GM12878 (cell line): ENCODE data around the gene CNPY2. TPM values are rescaled to one million over a fixed set of nuclear protein-coding genes. Genes with fewer than 3 reads are reported as not detected.

ENCODE experiments used
- BACH1 ChIP-seq: fragments of 450-650 bp; IDR thresholded peaks from 2 replicates; pipeline ENCODE4 v1.6.1; 2017; ENCODE audit warnings: mild to moderate bottlenecking, borderline replicate concordance
- BCL11A ChIP-seq: IDR thresholded peaks from 2 replicates; pipeline ENCODE4 v1.6.1; 2011; ENCODE audit warnings: low read depth, low read length
- BMI1 ChIP-seq: fragments of 450-650 bp; IDR thresholded peaks from 2 replicates; pipeline ENCODE4 v1.6.1; 2016; ENCODE audit warnings: mild to moderate bottlenecking, moderate library complexity, borderline replicate concordance
- EZH2 ChIP-seq: IDR thresholded peaks from 2 replicates; pipeline ENCODE4 v1.6.1; 2012; ENCODE audit warnings: low read depth, mild to moderate bottlenecking, control low read depth, inconsistent platforms, low read length, borderline replicate concordance; ENCODE audit not compliant: control insufficient read depth
- HDAC2 ChIP-seq: fragments of 200-600 bp; sonication (generic); IDR thresholded peaks from 2 replicates; pipeline ENCODE4 v1.6.1; 2017
- IRF5 ChIP-seq: fragments of 450-650 bp; IDR thresholded peaks from 2 replicates; pipeline ENCODE4 v1.6.1; 2017; ENCODE audit warnings: borderline replicate concordance
- JUND ChIP-seq: IDR thresholded peaks from 2 replicates; pipeline ENCODE4 v1.6.1; 2012; ENCODE audit warnings: low read depth, mild to moderate bottlenecking, low read length, improper control_type of control experiment, moderate library complexity
- KDM1A ChIP-seq: fragments of 200-600 bp; sonication (generic); IDR thresholded peaks from 2 replicates; pipeline ENCODE4 v1.6.1; 2016; ENCODE audit warnings: borderline replicate concordance
- MEF2B ChIP-seq: fragments of 450-650 bp; IDR thresholded peaks from 2 replicates; pipeline ENCODE4 v1.6.1; 2018; ENCODE audit warnings: mild to moderate bottlenecking, moderate library complexity; ENCODE audit not compliant: partially characterized antibody, poor library complexity, severe bottlenecking
- MTA2 ChIP-seq: fragments of 450-650 bp; IDR thresholded peaks from 2 replicates; pipeline ENCODE4 v1.6.1; 2016; ENCODE audit warnings: low read depth, mild to moderate bottlenecking, moderate library complexity
- POLR2AphosphoS5 ChIP-seq: IDR thresholded peaks from 2 replicates; pipeline ENCODE4 v1.6.1; 2011; ENCODE audit warnings: mild to moderate bottlenecking, low read length, inconsistent platforms
- SMARCA5 ChIP-seq: fragments of 450-650 bp; IDR thresholded peaks from 2 replicates; pipeline ENCODE4 v1.6.1; 2017; ENCODE audit warnings: mild to moderate bottlenecking
- SP1 ChIP-seq: IDR thresholded peaks from one replicate; pipeline ENCODE4 v1.6.1; 2011; ENCODE audit warnings: low read depth, low read length
- TCF7 ChIP-seq: IDR thresholded peaks from 2 replicates; pipeline ENCODE4 v1.6.1; 2014; ENCODE audit warnings: antibody characterized with exemption, borderline replicate concordance
- YBX1 ChIP-seq: fragments of 450-650 bp; IDR thresholded peaks from 2 replicates; pipeline ENCODE4 v1.6.1; 2016; ENCODE audit warnings: antibody characterized with exemption
- YY1 ChIP-seq: IDR thresholded peaks from 2 replicates; pipeline ENCODE4 v1.6.1; 2011; ENCODE audit warnings: low read depth, mild to moderate bottlenecking, low read length
- ZBTB11 ChIP-seq: fragments of 450-650 bp; formaldehyde crosslinking; IDR thresholded peaks from 2 replicates; pipeline ENCODE4 v1.5.0; 2022; ENCODE audit warnings: mild to moderate bottlenecking, missing genetic modification characterization
- ZNF384 ChIP-seq: IDR thresholded peaks from 2 replicates; pipeline ENCODE4 v1.6.1; 2012; ENCODE audit warnings: low read depth, mild to moderate bottlenecking, low read length, improper control_type of control experiment, borderline replicate concordance
- polyA plus RNA-seq, 11 experiments: library from polyadenylated mRNA; depleted of rRNA in 4 of 11; unstranded in 6 of 11; stranded (reverse) in 5 of 11; fragments of >200 nt; fragmentation: Nextera tagmentation in 4 of 11; fragmentation: Illumina TruSeq in 1 of 11; extraction: Ambion mirVana in 4 of 11; extraction: Trizol in 1 of 11; gene quantifications; 1 replicate in 1 of 11; 2 replicates in 10 of 11; pipeline versions ENCODE4 v1.2.1 to v1.2.3, GENCODE V29; 2011 to 2016; ENCODE audit warnings: inconsistent platforms in 2 of 11, missing spikeins in 2 of 11, low read depth in 1 of 11
- total RNA-seq, 4 experiments: library from RNA; depleted of rRNA in 3 of 4; stranded (reverse); fragments of >200 nt in 3 of 4; fragmentation: Illumina TruSeq in 1 of 4; extraction: Trizol in 1 of 4; gene quantifications; 2 replicates each; pipeline versions ENCODE4 v1.2.1 to v1.2.3, GENCODE V29; 2013 to 2021
- TF ChIP-seq, protein P1 (sequence below): fragments of 450-650 bp; IDR thresholded peaks from 2 replicates; pipeline ENCODE4 v1.6.1; 2018; ENCODE audit warnings: borderline replicate concordance, mild to moderate bottlenecking; ENCODE audit not compliant: partially characterized antibody
- TF ChIP-seq, protein P2 (sequence below): fragments of 150-350 bp; IDR thresholded peaks from 2 replicates; pipeline ENCODE4 v1.6.1; 2014; ENCODE audit warnings: mild to moderate bottlenecking, low read depth, low read length
- TF ChIP-seq, protein P3 (sequence below): fragments of 450-650 bp; IDR thresholded peaks from 2 replicates; pipeline ENCODE4 v1.6.1; 2016; ENCODE audit warnings: mild to moderate bottlenecking

Gene CNPY2
- total and polyA plus RNA-seq, 10 of the 15 experiments (the other 5 are each of a cell fraction or from before 2014, with no cell fraction given), result 25.0 to 276 (median 87.8) TPM

DNA sequence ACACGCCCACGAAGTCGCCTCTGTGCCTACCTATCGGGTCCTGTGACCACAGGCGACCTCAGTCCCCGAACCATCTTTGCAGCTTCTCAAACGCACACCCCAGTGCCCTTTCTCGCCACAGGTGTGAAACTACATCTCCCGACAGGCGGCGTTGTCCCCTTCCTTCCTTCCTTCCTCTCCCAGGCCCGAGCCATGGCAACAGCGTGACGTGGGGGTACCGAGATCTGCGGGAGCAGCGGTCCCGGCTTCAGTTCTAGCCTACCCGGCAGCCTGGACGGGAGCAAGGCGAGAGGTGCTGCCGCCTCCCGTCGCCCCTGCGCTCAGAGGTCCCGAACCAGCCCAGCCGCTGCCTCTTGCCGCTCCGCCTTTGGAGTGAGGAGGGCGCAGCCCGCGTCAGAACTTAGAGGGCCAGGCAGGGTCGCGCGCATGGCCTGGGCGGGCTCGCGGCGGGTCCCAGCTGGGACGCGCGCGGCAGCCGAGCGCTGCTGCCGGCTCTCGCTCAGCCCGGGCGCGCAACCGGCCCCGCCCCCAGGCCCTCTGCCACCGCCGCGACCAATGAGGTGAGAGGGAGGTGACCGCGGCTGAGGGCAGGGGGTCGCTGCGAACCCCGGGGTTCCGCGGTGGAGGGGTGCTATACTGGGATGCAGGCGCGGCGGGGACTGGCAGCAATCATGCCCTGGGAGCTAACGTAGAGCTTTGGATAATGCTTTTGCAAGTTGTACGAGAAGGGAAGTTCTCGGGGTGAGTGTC, 48.9 kb downstream of the CNPY2 start, which contains the start of gene COQ10A (continued):
- TF ChIP-seq, protein P1, sequence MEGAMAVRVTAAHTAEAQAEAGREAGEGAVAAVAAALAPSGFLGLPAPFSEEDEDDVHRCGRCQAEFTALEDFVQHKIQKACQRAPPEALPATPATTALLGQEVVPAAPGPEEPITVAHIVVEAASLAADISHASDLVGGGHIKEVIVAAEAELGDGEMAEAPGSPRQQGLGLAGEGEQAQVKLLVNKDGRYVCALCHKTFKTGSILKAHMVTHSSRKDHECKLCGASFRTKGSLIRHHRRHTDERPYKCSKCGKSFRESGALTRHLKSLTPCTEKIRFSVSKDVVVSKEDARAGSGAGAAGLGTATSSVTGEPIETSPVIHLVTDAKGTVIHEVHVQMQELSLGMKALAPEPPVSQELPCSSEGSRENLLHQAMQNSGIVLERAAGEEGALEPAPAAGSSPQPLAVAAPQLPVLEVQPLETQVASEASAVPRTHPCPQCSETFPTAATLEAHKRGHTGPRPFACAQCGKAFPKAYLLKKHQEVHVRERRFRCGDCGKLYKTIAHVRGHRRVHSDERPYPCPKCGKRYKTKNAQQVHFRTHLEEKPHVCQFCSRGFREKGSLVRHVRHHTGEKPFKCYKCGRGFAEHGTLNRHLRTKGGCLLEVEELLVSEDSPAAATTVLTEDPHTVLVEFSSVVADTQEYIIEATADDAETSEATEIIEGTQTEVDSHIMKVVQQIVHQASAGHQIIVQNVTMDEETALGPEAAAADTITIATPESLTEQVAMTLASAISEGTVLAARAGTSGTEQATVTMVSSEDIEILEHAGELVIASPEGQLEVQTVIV, result no peak
- TF ChIP-seq BCL11A, result no peak
- peak; percentile 73; the same call in 1 of the 2 replicates for TF ChIP-seq SMARCA5
- TF ChIP-seq, protein P2, sequence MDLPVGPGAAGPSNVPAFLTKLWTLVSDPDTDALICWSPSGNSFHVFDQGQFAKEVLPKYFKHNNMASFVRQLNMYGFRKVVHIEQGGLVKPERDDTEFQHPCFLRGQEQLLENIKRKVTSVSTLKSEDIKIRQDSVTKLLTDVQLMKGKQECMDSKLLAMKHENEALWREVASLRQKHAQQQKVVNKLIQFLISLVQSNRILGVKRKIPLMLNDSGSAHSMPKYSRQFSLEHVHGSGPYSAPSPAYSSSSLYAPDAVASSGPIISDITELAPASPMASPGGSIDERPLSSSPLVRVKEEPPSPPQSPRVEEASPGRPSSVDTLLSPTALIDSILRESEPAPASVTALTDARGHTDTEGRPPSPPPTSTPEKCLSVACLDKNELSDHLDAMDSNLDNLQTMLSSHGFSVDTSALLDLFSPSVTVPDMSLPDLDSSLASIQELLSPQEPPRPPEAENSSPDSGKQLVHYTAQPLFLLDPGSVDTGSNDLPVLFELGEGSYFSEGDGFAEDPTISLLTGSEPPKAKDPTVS, result no peak
- no peak for TF ChIP-seq ZNF384
- no peak for TF ChIP-seq YBX1
- TF ChIP-seq HDAC2, result no peak
- no peak for TF ChIP-seq IRF5
- TF ChIP-seq EZH2, result no peak
- TF ChIP-seq, protein P3, sequence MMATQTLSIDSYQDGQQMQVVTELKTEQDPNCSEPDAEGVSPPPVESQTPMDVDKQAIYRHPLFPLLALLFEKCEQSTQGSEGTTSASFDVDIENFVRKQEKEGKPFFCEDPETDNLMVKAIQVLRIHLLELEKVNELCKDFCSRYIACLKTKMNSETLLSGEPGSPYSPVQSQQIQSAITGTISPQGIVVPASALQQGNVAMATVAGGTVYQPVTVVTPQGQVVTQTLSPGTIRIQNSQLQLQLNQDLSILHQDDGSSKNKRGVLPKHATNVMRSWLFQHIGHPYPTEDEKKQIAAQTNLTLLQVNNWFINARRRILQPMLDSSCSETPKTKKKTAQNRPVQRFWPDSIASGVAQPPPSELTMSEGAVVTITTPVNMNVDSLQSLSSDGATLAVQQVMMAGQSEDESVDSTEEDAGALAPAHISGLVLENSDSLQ, result no peak
- TF ChIP-seq KDM1A, result no peak
- no peak for TF ChIP-seq MTA2
- no peak for TF ChIP-seq TCF7
- TF ChIP-seq JUND, result no peak
- peak; percentile 85 for TF ChIP-seq POLR2AphosphoS5
- TF ChIP-seq ZBTB11 (CRISPR knock-in tag), result no peak
- no peak for TF ChIP-seq YY1
- TF ChIP-seq SP1, result no peak
- peak; percentile 79; the same call in 1 of the 2 replicates for TF ChIP-seq BMI1
- TF ChIP-seq BACH1, result peak; percentile 77
- TF ChIP-seq MEF2B, result no peak
